Prostate gland (tissue), 2 donors: ENCODE data around the gene CD209. TPM values are rescaled to one million over a fixed set of nuclear protein-coding genes. Genes with fewer than 3 reads are reported as not detected.

ENCODE experiments used
- DNase-seq: peaks from one replicate; pipeline ENCODE4 v3.0.0-alpha.2; 2019; ENCODE audit warnings: low spot score
- H3K27ac ChIP-seq, 2 donors: fragments of 200-600 bp; sonication (generic); 2 replicates each; pipeline ENCODE4 v1.5.1; 2017 to 2019
- H3K27me3 ChIP-seq: fragments of 200-600 bp; sonication (generic); replicated peaks from 2 replicates; pipeline ENCODE4 v1.5.1; 2019; ENCODE audit not compliant: insufficient read depth
- H3K36me3 ChIP-seq, 2 donors: fragments of 200-600 bp; sonication (generic); 1 replicate in 1 of 2; 2 replicates in 1 of 2; pipeline versions ENCODE4 v1.5.1 to v1.8.1; 2017 to 2019
- H3K4me1 ChIP-seq: fragments of 200-600 bp; sonication (generic); replicated peaks from 2 replicates; pipeline ENCODE4 v1.5.1; 2019
- H3K4me3 ChIP-seq, 2 donors: fragments of 200-600 bp; sonication (generic); 2 replicates each; pipeline ENCODE4 v1.5.1; 2017 to 2019
- H3K9me3 ChIP-seq: fragments of 200-600 bp; sonication (generic); 2 replicates; pipeline ENCODE4 v1.5.1; 2017
- POLR2A ChIP-seq: fragments of 450-650 bp; IDR thresholded peaks from one replicate; pipeline ENCODE4 v1.6.1; 2016; ENCODE audit warnings: antibody characterized with exemption, mild to moderate bottlenecking
- POLR2AphosphoS5 ChIP-seq: sonication (generic); formaldehyde crosslinking; IDR thresholded peaks from one replicate; pipeline ENCODE4 v1.6.1; 2017; ENCODE audit warnings: antibody characterized with exemption
- WGBS: methylation state at CpG from one replicate; pipeline ENCODE4 v1.1.5; 2018; 5-methylcytosine and 5-hydroxymethylcytosine counted together
- intact Hi-C: fragments of 100-400 bp; cut with DNase I; formaldehyde crosslinking; loops from one replicate; pipeline ENCODE4 v1.14.2; 2022
- total RNA-seq, 2 donors: library from RNA; depleted of rRNA; stranded (reverse); fragments of >200 nt; gene quantifications; one replicate each; pipeline ENCODE4 v1.1.0, GENCODE V29; 2016
- TF ChIP-seq, protein P1 (sequence below), 4 experiments: fragments of 200-600 bp in 2 of 4; fragments of 450-650 bp in 2 of 4; sonication (generic) in 2 of 4; IDR thresholded peaks; 1 replicate in 3 of 4; 2 replicates in 1 of 4; pipeline ENCODE4 v1.5.1; 2016 to 2019; ENCODE audit warnings: antibody characterized with exemption in 4 of 4, mild to moderate bottlenecking in 2 of 4, moderate library complexity in 2 of 4

The CD209 gene
- total RNA-seq, 2 donors from 2014 or later: 0.97 to 1.2 TPM

- no peaks in the 10 kb centered on the region for H3K27me3 ChIP-seq
- H3K4me3 ChIP-seq: no peak overlapping the region
- H3K27ac ChIP-seq: no peak overlapping the region
- no peaks in the 10 kb centered on the region for H3K9me3 ChIP-seq
- H3K4me1 ChIP-seq: no peaks in the 10 kb centered on the region
- H3K36me3 ChIP-seq: no peaks in the 10 kb centered on the region
- 57% methylated on average over 24 of the region's 24 CpGs for WGBS
- TF ChIP-seq POLR2AphosphoS5: no peak
- no peak for TF ChIP-seq POLR2A
- TF ChIP-seq, protein P1, sequence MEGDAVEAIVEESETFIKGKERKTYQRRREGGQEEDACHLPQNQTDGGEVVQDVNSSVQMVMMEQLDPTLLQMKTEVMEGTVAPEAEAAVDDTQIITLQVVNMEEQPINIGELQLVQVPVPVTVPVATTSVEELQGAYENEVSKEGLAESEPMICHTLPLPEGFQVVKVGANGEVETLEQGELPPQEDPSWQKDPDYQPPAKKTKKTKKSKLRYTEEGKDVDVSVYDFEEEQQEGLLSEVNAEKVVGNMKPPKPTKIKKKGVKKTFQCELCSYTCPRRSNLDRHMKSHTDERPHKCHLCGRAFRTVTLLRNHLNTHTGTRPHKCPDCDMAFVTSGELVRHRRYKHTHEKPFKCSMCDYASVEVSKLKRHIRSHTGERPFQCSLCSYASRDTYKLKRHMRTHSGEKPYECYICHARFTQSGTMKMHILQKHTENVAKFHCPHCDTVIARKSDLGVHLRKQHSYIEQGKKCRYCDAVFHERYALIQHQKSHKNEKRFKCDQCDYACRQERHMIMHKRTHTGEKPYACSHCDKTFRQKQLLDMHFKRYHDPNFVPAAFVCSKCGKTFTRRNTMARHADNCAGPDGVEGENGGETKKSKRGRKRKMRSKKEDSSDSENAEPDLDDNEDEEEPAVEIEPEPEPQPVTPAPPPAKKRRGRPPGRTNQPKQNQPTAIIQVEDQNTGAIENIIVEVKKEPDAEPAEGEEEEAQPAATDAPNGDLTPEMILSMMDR (IDR thresholded peaks at IDR 0.05): no peak
- DNase-seq: peak; percentile 6
- intact Hi-C loops: no loop called here
Measured at GRCh38 chr19:7705387-7706187, 41.7 kb downstream of the CD209 start.

DNA sequence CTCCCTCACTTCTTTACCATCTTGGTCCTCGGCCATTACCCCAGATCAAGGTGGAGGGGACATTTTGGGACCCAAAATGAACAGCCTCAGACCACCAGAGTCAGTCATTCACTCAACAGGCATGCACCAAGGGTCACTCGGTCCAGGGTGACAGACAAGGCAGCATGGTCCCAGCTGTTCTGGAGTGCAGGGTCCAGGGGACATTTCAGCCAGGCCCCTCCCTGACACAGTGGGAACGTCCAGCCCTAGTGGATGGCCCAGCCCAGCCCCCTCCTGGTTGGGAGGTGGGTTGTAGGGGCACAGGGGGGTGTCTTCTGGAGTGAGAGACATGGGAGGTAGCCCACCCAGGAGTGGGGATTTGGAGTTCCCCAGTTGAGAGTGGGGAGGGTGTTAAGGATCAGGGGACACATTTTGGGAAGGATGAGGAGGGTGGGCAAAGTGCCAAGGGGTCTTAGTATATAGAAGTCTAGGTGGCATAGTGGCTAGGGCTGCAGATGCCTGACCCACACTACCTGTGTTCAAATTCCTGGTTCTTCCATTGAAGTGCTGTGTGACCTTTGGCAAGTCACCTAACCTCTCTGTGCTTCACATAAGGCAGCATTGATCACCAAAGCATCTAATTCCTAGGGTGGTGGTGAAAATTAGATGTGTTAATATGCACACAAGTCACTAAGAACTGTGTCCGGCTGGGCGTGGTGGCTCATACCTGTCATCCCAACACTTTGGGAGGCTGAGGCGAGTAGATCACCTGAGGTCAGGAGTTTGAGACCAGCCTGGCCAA lies 42.9 kb downstream of the CD209 start:
- DNase-seq: no peak
- intact Hi-C loops: no loop called here
- no peak overlapping the region for H3K27ac ChIP-seq
- no peak overlapping the region for H3K4me3 ChIP-seq
- no peaks in the 10 kb centered on the region for H3K4me1 ChIP-seq
- 77% methylated on average over 6 of the region's 6 CpGs for WGBS
- no peaks in the 10 kb centered on the region for H3K9me3 ChIP-seq
- no peaks in the 10 kb centered on the region for H3K36me3 ChIP-seq
- H3K27me3 ChIP-seq: no peaks in the 10 kb centered on the region
- TF ChIP-seq, protein P1 (IDR thresholded peaks at IDR 0.05): no peak
- TF ChIP-seq POLR2AphosphoS5 (no peak), POLR2A (no peak)

GRCh38 chr19:7703332-7703731 lies 44.0 kb downstream of the CD209 start:
- H3K27ac ChIP-seq: no peak overlapping the region
- WGBS: 60% methylated on average over 8 of the region's 8 CpGs
- H3K4me1 ChIP-seq: no peaks in the 10 kb centered on the region
- H3K27me3 ChIP-seq: peaks cover 6% of the 10 kb centered on the region
- no peaks in the 10 kb centered on the region for H3K36me3 ChIP-seq
- no peak for DNase-seq
- intact Hi-C loops: no loop called here
- H3K9me3 ChIP-seq: no peaks in the 10 kb centered on the region
- no peak overlapping the region for H3K4me3 ChIP-seq
- TF ChIP-seq POLR2AphosphoS5: no peak
- TF ChIP-seq, protein P1 (IDR thresholded peaks at IDR 0.05): no peak
- no peak for TF ChIP-seq POLR2A

DNA sequence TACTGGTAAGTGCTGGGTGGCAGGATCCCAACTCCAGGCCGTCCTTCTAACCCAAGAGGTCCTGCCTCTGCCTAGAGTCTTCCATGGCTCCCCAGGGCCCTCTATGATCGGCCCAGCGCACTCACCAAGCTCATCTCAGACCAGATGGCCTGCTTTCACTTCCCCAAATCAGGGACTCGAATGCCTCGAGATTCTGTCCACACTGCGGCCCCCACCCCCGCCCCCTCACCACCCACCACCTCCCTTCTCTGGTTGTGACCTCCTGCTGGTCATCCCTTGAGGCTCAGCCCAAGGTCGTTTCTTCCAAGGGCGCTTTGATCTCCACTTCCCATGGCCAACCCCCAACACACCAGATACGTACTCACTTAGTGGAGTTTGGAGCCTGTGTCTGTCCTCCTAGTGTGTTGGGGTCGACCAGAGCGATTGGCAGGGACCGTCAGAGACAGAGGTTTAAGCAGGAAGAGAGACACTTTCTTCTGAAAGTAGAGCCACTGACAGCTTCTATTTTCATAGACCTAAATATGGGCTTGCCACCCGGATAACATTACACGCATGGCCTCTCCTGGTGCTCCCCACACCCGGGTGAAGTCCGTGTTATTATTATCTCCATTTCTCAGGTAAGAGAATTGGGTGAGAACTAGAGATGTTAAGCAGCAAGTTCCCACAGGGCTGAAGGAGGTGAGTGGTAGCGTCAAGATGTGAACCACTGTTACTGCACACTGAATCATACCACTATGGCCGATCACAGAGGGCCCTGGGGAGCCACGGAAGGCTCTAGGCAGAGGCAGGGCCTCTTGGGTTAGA lies 45.5 kb downstream of the CD209 start, which contains the start of gene FCER2:
Gene FCER2, minus strand, starts transcription at position 478 of the 804 bp plus-strand sequence. CDS start 2,371 bp downstream, outside the sequence.
- Histone ChIP-seq H3K9me3 (no peaks in the 10 kb centered on the region), H3K36me3 (no peaks in the 10 kb centered on the region), H3K27ac (no peak within 1 kb of the TSS), H3K4me3 (no peak within 1 kb of the TSS), H3K4me1 (no peaks in the 10 kb centered on the region), H3K27me3 (peaks cover 14% of the 10 kb centered on the region)
- no peak for TF ChIP-seq POLR2AphosphoS5
- no peak for TF ChIP-seq POLR2A
- TF ChIP-seq, protein P1 (IDR thresholded peaks at IDR 0.05): no peak
- 66% methylated on average over 20 of the region's 20 CpGs for WGBS
- intact Hi-C loops: no loop called here
- no peak for DNase-seq
